Activated CD8-positive, alpha-beta T cell treated with anti-CD3 and anti-CD28 coated beads for 36 hours (primary cell): Measurements from ENCODE around the gene FAM184B. TPM values are rescaled to one million over a fixed set of nuclear protein-coding genes. Genes with fewer than 3 reads are reported as not detected.

Experiments
- ATAC-seq: fragments of 200-7000 bp; cut with Tn5 transposase; one replicate; pipeline ENCODE4 v1.10.0; 2021; ENCODE audit warnings: mild to moderate bottlenecking, moderate library complexity
- CTCF ChIA-PET: fragments of 350-600 bp; sonication (Branson Sonifier 250); formaldehyde crosslinking; loops from one replicate; lab custom pipeline; 2021; ENCODE audit warnings: antibody characterized with exemption; lab: Charles Lee
- POLR2A ChIA-PET: fragments of 350-600 bp; sonication (Branson Sonifier 250); formaldehyde crosslinking; loops from one replicate; lab custom pipeline; 2021; ENCODE audit warnings: antibody characterized with exemption; lab: Charles Lee
- DNase-seq: peaks from one replicate; pipeline ENCODE4 v3.0.0-alpha.2; 2020
- H3K27ac Mint-ChIP-seq: one replicate; pipeline ENCODE4 v1.8.0; 2021; ENCODE audit warnings: mild to moderate bottlenecking, mixed read lengths
- H3K27me3 Mint-ChIP-seq: one replicate; pipeline ENCODE4 v1.8.0; 2021; ENCODE audit warnings: mixed read lengths
- H3K36me3 Mint-ChIP-seq: one replicate; pipeline ENCODE4 v1.8.0; 2021; ENCODE audit warnings: low read depth, mixed read lengths
- H3K4me1 Mint-ChIP-seq: one replicate; pipeline ENCODE4 v1.8.0; 2021; ENCODE audit warnings: low read depth, mixed read lengths
- H3K4me3 Mint-ChIP-seq: one replicate; pipeline ENCODE4 v1.8.0; 2021; ENCODE audit warnings: mild to moderate bottlenecking, moderate library complexity, mixed read lengths
- H3K9me3 Mint-ChIP-seq: one replicate; pipeline ENCODE4 v1.8.0; 2021; ENCODE audit warnings: mixed read lengths
- intact Hi-C: fragments of 100-400 bp; cut with micrococcal nuclease; formaldehyde crosslinking; loops from one replicate; pipeline ENCODE4 v1.10.0; 2022
- total RNA-seq, 2 experiments: library from RNA; stranded (reverse); gene quantifications; one replicate each; pipeline ENCODE4 v1.2.3, GENCODE V29; 2021
- TF ChIP-seq, protein P1 (sequence below): fragments of 200-600 bp; IDR thresholded peaks from one replicate; pipeline ENCODE4 v1.8.0; 2022; ENCODE audit warnings: antibody characterized with exemption, mild to moderate bottlenecking

The FAM184B gene
- total RNA-seq, 2 experiments from 2014 or later, result 0.05 TPM; not detected in 1

DNA sequence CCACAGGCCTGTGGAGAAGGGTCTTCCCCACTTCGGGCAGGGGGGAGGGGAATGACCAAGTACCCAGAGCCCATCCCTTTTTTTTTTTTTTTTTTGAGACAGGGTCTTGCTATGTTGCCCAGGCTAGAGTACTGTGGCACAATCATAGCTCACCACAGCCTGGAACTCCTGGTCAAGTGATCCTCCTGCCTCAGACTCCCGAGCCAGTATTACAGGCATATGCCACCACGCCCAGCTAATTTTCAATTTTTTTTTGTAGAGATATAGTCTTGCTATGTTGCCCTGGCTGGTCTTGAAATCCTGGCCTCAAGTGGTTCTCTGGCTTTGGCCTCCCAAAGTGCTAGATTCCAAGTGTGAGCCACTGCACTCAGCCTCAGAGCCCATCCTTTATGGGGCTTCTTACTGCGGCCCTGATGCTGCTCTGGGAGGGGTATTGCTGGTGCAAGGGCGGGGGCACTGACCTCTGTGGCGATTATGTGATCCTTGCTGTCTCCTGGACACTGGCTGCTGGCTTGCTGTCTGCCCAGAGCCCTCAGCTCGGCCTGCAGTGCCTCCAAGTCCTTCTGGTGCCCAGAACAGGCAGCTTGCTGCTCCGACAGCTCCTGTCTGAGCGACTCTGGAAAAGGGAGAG lies 134.1 kb downstream of the FAM184B start:
- Mint-ChIP-seq H3K4me3 (no peak overlapping the region), H3K36me3 (peaks cover 5% of the 10 kb centered on the region), H3K27ac (no peak overlapping the region), H3K9me3 (no peaks in the 10 kb centered on the region), H3K4me1 (peaks cover 13% of the 10 kb centered on the region), H3K27me3 (peaks cover 1% of the 10 kb centered on the region)
- DNase-seq (no peak), ATAC-seq (no peak)
- TF ChIP-seq, protein P1, sequence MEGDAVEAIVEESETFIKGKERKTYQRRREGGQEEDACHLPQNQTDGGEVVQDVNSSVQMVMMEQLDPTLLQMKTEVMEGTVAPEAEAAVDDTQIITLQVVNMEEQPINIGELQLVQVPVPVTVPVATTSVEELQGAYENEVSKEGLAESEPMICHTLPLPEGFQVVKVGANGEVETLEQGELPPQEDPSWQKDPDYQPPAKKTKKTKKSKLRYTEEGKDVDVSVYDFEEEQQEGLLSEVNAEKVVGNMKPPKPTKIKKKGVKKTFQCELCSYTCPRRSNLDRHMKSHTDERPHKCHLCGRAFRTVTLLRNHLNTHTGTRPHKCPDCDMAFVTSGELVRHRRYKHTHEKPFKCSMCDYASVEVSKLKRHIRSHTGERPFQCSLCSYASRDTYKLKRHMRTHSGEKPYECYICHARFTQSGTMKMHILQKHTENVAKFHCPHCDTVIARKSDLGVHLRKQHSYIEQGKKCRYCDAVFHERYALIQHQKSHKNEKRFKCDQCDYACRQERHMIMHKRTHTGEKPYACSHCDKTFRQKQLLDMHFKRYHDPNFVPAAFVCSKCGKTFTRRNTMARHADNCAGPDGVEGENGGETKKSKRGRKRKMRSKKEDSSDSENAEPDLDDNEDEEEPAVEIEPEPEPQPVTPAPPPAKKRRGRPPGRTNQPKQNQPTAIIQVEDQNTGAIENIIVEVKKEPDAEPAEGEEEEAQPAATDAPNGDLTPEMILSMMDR, result no peak
- CTCF ChIA-PET, result no interaction called here
- POLR2A ChIA-PET, result no interaction called here
- intact Hi-C loops, result no loop called here

DNA sequence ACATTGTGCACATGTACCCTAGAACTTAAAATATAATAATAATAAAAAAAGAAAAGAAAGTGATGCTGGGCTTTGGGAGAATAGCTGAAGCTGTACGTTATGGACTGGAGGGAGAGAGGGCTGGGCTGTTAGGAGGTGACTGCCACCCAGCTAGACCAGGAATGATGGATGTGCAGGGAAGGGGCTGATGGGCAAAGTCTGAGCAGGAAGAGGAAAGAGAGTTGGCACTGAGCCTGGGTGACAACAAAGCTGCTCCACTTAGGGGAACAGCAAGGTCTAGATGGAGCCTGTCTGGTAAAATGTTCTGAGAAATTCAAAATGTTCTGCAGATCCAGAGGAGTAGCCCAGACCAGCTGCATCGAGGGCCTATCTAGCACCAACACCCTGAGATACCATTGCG lies 134.7 kb downstream of the FAM184B start:
- ATAC-seq (no peak), DNase-seq (no peak)
- Mint-ChIP-seq H3K27ac (no peak overlapping the region), H3K27me3 (peaks cover 1% of the 10 kb centered on the region), H3K36me3 (peaks cover 6% of the 10 kb centered on the region), H3K4me1 (peaks cover 10% of the 10 kb centered on the region), H3K9me3 (no peaks in the 10 kb centered on the region), H3K4me3 (no peak overlapping the region)
- ChIA-PET CTCF (no interaction called here), POLR2A (interaction anchor here (0.6 kb wide), 1 partner anchor 140 kb away, joined by 4 read pairs; no protein-coding TSS in a partner anchor)
- TF ChIP-seq, protein P1, result no peak
- intact Hi-C loops, result no loop called here

DNA sequence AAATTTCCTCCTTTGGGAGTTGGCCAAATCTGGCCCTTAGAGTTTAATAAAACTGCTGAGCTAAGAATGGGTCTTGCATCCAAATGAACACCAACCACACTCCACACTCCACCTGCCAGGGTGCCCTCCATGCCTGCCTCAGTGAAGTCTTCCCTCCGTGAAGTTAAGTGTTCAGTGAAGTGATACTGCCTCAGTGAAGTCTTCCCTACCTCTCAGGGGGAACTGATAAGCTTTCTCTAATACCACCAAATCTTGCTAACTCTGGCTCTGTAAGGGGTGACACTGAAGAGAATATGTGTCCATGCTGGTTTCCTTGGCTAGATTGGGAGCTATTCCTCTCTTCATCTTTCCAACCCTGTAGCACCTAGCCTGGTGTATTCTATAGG lies 139.0 kb downstream of the FAM184B start:
- H3K27ac Mint-ChIP-seq, result no peak overlapping the region
- ChIA-PET POLR2A (no interaction called here), CTCF (no interaction called here)
- H3K4me3 Mint-ChIP-seq, result no peak overlapping the region
- ATAC-seq, result no peak
- intact Hi-C loops, result no loop called here
- TF ChIP-seq, protein P1, result no peak
- H3K36me3 Mint-ChIP-seq, result peaks cover 6% of the 10 kb centered on the region
- H3K4me1 Mint-ChIP-seq, result no peaks in the 10 kb centered on the region
- no peak for DNase-seq
- H3K9me3 Mint-ChIP-seq, result no peaks in the 10 kb centered on the region
- H3K27me3 Mint-ChIP-seq, result no peaks in the 10 kb centered on the region

DNA sequence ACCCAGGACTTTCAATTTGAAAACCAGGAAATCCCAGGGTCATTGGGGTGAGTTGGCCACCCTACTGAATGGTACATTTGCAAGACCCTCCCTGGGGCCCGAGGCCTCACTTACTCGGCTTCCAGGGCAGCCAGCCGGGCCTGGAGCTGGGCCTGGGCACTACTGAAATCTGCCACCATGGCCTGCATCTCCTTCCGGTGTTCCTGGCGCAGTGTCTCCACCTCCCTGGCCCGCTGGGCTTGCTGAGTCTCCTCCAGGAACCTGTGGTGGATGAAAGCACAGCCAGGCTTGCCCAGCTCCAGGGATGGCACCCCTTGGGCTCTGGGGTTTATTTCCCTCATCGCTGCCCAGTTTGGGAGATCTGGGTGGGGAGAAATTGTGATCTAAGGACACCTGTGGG lies 142.3 kb downstream of the FAM184B start:
- ATAC-seq (no peak), DNase-seq (no peak)
- H3K27me3 Mint-ChIP-seq, result no peaks in the 10 kb centered on the region
- H3K4me1 Mint-ChIP-seq, result no peaks in the 10 kb centered on the region
- TF ChIP-seq, protein P1, result no peak
- H3K4me3 Mint-ChIP-seq, result no peak overlapping the region
- H3K27ac Mint-ChIP-seq, result no peak overlapping the region
- ChIA-PET CTCF (interaction anchor here (0.5 kb wide), 1 partner anchor 25 kb away, joined by 3 read pairs; no protein-coding TSS in a partner anchor), POLR2A (interaction anchor here (0.6 kb wide), 1 partner anchor 375 kb away, joined by 3 read pairs; no protein-coding TSS in a partner anchor)
- intact Hi-C loops, result loop anchor here (10.0 kb wide), 1 partner anchor 166 kb away; no protein-coding TSS in a partner anchor
- H3K36me3 Mint-ChIP-seq, result peaks cover 14% of the 10 kb centered on the region
- no peaks in the 10 kb centered on the region for H3K9me3 Mint-ChIP-seq
